ENCODE measurements around the gene DENND2A.
"Not testable (repeated sequence)": the region's sequence is repeated elsewhere in the genome, so short reads cannot be mapped to it uniquely, and the experiment has no call there.

Gene DENND2A

DNA sequence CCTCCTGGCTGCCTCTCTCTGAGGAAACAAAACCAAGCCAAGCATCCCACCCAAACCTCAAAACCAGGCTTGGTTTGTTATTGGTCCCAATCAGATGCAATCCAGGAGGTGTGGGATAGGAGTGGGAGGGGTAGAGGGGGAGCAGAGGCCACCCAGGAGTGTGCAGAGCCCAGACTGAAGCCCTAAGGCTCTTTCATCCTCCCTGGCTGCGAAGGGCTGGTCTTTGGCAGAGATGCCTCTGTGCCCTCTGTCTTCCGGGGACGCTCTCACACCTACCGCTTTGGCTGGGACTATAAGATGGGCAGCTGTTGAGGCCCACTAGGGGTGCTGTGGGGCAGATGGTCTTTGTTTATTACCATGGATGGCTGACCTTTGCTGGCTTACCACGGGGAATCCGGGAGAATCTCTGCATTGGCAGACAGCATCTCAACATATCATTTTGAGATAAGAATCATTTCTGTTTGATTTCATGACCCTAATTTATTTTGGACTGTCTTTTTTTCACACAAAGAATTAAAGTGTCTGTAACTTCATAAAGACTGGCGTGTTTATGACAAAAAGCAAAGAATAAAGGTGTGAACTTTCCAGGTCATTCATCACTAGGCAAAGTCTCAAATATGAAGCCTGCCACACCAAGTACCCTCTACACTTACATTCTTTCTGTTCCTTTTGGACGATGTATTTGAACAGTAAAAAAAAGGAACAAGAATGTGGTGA lies 6.5 kb upstream of the DENND2A start:
- peak; percentile 20 for DNase-seq (ENCODE audit: low read depth)

- no peak for DNase-seq (ENCODE audit: low read depth)
Measured at GRCh38 chr7:140645166-140645900, 4.7 kb upstream of the DENND2A start.

DNA sequence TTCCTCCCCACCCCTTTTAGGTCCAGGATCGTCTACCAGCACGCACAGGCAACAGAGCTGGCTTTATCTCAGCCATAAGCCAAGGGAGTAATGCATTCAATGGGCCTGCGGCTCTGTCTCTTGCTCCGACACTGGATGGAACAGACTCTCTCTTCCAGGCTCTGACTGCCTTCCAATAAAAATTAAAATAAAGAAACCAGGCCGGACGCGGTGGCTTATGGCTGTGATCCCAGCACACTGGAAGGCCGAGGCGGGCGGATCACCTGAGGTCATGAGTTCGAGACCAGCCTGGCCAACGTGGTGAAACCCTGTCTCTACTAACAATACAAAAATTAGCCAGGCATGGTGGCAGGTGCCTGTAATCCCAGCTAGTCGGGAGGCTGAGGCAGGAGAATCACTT lies 4.1 kb upstream of the DENND2A start:
- DNase-seq (ENCODE audit: low read depth): not testable (repeated sequence)

DNA sequence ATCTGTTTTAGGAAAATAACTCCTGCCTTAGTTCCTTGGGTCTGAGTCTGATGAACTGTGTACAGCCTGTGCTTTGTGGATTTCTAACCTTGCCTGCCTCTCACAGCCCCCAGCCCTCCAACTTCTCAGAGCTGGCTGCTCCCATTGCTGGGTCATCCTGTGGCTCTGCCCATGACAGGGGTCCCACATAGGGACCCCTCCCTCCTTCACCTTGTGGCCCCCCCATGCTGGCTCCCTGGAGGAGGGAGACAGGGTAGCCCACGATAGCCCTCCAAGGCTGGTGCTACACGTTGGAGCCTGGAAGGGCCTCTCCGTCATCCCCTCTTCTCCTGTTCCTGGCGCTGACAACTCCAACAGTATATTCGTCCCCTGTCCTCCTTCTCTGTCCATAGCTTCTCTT lies 2.8 kb upstream of the DENND2A start:
- DNase-seq (ENCODE audit: low read depth): no peak

DNA sequence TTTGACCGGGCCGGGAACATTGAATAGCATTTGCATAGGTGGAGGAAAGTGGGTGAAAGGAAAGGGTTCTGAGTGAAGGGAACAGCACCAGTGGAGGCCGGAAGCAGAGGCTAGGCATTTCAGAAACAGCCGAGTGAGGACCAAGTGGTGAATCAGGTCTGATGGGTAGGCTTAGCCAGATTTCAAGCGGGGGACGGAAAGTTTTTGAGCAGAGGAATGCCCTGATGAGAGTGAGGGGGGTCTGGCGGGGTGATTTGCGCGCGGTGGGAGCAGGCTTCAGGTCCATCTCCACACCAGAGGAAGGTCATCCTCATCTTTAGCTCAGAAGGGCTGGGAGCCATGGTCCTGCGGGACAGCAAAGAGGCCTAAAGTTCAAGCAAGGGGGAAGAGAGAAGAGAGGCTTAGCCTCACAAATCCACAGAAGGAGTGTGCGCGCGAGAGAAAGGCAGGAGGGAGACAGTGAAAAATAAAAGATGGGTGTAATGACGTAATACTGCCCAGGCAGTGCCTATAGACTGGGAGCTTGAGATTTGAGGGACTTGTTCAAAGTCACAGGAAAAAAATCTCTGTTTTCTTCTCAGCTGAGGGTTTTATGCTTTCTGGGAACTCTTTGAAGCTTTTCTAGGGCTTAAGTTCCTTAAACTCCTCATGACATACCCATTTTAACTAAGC lies 1.0 kb upstream of the DENND2A start:
- no peak for DNase-seq (ENCODE audit: low read depth)

DNA sequence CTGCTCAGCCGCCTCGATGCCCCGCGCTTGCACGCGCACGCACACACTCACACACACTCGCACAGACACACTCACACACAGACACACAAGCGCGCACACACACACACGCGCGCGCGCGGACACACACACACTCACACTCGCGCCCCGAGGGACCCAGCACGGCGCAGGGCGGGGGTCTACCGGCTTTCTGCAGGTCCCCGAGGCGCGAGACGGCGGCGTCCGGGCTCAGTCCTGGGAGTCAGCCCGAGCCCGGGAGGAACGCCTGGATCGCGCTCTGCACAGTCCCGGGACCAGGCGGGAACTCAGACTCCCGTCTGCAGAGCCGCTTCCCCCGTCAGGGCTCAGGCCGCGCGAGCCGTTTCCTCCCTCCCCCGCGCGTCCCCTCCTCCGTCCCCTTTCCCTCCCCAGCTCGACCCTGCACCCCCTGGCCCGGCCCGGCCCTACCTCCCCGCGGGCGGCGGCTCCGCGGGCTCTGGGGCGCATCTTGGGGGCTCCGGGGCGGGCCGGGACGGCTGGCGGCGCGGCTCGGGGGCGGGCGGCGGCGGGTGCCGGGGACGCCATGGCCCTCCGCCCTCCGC lies 464 bp downstream of the DENND2A start:
- DNase-seq (ENCODE audit: low read depth): no peak

- DNase-seq (ENCODE audit: low read depth): no peak
Measured at GRCh38 chr7:140639366-140640053, 1.1 kb downstream of the DENND2A start.

DNA sequence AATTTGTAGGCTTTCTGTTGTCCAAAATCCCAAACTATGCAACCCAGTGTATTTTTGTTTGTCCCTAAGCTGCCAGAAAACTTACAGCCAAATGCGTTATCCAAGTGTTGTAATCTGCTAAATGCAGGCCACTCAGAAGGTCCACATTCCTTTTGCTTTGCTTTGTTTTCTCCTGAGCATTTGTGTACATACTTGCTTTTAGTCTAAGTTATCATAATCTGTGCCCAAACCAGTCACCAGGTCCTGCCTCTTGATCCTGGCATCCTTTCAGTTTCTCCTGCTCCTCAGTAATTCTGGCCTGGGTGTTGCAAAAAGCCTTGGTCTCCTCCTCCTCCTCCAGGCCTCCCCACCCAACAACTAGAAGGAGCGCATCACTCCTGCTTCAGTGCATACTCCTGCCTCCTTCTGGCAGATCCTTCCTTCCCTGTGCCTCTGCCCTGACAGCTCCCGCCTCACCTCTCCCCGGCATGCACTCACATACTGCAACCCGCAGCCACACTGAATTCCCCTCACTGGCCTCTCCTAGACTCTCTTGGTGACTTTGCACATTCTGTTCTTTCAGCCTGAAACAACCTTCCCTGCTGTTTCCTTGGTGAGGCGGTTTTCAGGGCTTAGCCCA lies 2.3 kb downstream of the DENND2A start:
- DNase-seq (ENCODE audit: low read depth): no peak

GRCh38 chr7:140637400-140637799 lies 3.2 kb downstream of the DENND2A start:
- no peak for DNase-seq (ENCODE audit: low read depth)

GRCh38 chr7:140635816-140636215 lies 4.8 kb downstream of the DENND2A start:
- DNase-seq (ENCODE audit: low read depth): no peak

DNA sequence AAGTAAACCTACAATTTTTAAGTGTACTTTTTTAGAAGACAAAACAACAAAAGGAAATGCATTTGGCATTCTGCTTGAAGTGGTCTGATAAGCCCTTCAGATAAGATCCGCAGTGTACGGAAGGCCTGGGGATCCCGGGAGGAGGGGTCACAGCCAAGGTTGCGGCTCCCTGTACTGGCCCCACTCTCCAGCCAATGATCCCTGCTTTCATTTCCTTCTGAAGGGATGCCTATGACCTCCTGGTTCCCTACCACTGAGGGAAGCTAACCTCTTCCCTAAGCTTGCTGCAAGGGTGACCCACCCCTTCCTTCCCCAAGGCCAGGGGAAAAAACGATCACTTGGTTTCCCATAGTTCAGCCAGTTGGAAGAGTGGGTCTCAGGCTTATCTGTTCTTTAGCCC lies 5.3 kb downstream of the DENND2A start:
- no peak for DNase-seq (ENCODE audit: low read depth)

- DNase-seq (ENCODE audit: low read depth): no peak
Measured at GRCh38 chr7:140631602-140632001, 9.0 kb downstream of the DENND2A start.

- no peak for DNase-seq (ENCODE audit: low read depth)
Measured at GRCh38 chr7:140631021-140631420, 9.6 kb downstream of the DENND2A start.

GRCh38 chr7:140625908-140626868 lies 14.4 kb downstream of the DENND2A start:
- DNase-seq (ENCODE audit: low read depth): no peak

DNA sequence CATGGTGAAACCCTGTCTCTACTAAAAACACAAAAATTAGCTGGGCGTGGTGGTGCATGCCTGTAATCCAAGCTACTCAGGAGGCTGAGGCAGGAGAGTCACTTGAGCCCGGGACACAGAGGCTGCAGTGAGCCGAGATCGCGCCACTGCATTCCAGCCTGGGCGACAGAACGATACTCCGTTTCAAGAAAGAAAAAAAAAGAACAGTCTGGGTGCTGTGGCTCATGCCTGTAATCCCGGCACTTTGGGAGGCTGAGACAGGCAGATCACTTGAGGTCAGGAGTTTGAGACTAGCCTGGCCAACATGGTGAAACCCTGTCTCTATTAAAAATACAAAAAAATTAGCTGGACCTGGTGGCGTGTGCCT lies 15.4 kb downstream of the DENND2A start:
- DNase-seq (ENCODE audit: low read depth): not testable (repeated sequence)

DNA sequence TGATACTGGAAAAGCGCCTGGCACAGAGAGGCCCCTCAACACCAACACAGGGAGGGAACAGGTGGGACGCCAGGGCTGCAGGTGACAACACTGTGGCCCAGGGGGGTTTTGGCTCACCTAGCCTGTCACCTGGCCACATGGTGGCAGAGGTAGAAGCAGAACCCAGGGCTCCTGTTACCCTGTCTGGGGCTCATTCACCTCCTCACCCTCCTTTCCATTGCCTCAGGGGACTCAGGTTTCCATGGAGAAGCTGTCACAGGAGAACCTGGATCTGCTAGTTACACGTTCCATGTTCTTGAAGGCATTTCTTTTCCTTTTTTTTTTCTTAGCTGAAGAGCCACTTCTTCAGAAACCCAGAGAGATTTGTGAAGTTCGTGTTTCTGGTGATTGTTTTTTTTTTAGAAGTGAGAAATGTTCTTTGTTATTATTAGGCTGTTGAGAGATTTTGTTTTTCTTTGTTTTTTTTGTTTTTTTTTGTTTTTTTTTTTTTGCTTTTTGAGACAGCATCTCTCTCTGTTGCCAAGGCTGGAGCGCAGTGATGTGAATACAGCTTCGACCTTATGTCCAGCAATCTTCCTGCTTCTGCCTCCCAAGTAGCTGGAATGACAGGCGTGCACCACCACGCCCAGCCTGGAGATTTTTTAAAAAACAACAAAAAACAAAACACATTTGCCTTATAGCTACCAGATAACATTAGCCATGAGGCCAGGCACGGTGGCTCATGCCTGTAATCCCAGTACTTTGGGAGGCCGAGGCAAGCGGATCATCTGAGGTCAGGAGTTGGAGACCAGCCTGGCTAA lies 16.0 kb downstream of the DENND2A start:
- no peak for DNase-seq (ENCODE audit: low read depth)

DNA sequence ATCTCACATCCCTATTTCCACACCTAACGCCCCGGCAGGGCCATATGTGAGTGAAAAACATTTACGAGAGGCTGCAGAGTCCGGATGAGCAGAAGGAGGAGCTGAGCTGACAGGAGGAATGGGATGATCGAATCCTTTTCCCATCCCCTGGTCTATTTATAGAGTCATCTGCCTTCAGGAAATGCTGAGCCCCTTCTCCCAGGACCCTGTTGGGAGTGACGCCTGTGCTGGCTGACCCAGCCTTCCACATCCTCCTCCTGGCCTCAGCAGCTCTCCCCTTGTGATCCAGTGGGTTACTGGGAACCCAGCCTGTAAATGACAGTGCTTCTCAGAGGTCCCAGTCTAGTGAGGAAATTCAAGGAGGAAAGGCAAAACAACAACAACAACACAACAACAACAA lies 16.6 kb downstream of the DENND2A start:
- no peak for DNase-seq (ENCODE audit: low read depth)

DNA sequence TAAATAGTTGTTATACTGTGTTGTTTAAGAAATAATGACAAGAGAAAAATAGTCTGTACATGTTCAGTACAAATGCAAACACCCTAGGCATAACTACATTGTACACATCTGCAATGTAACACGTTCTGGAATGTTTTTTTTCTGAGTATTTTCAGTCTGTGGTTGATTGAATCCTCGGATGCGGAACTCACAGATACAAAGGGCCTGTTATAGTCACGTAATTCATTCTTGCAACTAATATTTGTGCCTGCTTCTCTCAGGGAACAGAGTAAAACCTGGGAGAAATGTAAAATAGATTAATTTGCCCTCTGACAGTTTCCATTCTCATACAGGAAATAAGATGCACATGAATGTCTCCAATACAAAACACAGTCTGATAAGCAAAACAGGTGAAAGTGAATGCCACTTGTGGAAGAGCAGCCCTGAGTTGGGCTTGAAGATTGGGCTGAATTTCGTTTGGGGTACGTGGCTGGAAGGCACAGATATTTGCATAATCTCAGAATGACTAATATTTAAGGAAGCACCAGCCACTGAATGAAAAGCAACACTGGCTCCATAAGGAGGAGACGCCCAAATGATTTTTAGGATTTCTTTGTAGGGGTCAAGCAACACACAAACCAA lies 19.1 kb downstream of the DENND2A start:
- DNase-seq (ENCODE audit: low read depth): no peak

DNA sequence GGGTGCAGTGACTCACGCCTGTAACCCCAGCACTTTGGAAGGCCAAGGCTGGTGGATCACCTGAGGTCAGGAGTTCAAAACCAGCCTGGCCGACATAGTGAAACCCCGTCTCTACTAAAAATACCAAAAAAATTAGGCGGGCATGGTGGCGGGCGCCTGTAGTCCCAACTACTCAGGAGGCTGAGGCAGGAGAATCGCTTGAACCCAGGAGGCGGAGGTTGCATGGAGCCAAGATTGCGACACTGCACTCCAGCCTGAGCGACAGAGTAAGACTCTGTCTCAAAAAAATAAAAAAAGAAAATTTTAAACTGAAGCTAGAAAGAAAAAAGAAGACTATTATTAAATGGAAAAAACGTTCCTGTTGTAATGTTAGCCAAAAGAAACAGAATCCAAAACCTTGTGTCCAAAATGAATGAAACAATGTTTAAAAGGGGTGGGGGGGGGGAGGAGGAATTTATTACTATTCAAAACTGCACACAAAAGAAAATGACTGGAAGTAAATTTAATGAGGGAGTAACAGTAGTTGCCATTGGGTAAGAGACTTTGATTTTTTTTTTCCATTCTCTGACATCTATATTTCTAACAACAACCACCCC lies 20.6 kb downstream of the DENND2A start:
- not testable (repeated sequence) for DNase-seq (ENCODE audit: low read depth)
